Measurements from ENCODE around the gene KIF5A. TPM values are rescaled to one million over a fixed set of nuclear protein-coding genes. Genes with fewer than 3 reads are reported as not detected.
"Not testable (repeated sequence)": the region's sequence is repeated elsewhere in the genome, so short reads cannot be mapped to it uniquely, and the experiment has no call there.

KIF5A gene
- total RNA-seq, 1 donor from 2014 or later = 5.6 TPM

DNA sequence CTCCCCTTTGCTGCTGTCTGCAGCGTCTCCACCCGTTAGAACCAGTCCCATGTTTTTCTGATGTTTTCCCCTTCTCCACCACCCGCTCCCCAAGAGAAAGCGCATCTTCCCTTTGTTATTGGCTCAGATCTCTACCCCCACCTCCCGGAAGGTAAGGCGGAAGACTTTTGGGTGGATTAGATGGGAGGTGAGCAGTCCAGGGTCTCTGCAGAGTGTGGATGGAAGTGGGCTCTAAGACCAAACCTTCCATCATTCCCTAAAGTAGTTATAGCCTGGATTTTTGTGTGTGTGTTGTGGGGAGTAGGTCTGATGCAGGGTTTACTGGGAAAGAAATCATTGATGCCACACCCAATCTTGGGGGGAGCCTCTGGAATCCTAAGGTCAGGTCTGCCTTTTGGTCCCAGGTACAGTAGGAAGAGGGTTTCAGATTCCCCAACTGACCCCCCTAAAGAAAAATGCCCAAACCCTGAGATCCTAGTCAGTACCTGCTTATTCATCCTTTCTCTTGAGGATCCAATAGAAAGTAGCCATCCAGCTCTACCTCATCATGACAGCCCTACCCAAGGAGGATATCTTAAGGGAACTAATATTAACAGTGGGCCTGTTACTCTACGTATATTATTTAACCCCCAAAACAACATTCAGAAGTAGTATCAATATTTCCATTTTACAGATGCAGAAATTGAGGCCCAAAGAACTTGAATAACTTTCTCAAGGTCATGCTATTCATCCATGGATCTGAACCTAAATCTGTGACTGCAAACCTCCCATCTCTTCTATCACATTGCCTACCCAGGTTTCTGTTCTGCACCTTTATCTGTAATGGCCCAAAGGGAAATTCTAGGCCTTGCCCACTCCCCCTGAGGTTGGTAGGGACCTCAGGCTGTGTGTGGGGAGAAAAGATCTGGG is 1.1 kb downstream of the KIF5A start:
- DNase-seq (ENCODE audit: low spot score) (no peak), ATAC-seq (no peak)
- intact Hi-C loops (cut with DNase I) = no loop called here

DNA sequence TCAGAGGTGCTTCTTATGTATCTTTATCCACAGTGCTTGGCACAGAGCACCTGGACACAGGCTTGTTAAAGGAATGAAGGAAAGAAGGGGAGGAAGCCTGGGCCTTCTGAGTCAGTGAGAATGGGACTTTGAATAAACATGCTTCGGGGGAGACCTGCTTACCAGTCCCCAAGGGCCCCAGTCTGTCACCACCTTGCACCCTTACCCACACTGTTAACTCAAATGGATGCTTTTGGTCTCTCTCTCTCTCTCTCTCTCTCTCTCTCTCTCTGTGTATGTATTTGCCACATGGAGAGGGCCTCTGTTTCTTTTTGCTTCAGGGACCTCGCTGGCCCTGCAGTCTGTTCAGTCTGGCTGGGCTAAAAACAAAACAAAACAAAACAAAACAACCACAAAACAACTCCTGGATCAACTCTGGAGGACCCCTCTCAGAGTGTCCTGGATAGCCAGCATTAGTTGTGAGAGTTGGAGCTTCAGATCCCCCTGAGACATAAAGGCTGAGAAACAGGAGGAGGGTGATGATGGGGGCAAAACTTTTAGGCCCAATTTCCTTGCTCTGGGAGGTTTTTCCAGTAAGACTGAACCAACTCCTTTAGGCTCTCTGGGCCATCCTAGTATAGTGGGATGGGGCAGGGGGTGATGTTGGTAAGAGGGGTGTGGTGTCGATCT is 1.9 kb downstream of the KIF5A start:
- DNase-seq (ENCODE audit: low spot score) = no peak
- no peak for ATAC-seq
- intact Hi-C loops (cut with DNase I) = loop anchor here (2.0 kb wide), 1 partner anchor 65 kb away; no protein-coding TSS in a partner anchor

DNA sequence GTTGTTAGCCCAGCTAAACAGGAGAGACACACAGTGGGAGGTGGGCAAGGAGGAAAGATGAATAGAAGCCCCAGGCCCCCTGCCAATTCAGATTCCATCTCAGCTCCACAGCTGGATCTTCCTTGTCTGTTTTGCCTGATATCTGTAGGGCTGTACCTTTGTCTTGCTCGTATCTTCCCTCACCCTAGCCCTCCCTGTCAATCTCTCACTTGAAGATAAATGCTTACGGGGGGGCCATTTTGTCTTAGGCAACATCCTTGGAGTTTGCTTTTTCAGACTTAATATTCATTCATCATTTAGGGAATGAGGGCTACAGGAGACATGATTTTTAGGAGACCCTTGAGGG is 2.4 kb downstream of the KIF5A start:
- intact Hi-C loops (cut with DNase I) = loop anchor here (2.0 kb wide), 1 partner anchor 65 kb away; no protein-coding TSS in a partner anchor
- ATAC-seq (no peak), DNase-seq (ENCODE audit: low spot score) (no peak)

DNA sequence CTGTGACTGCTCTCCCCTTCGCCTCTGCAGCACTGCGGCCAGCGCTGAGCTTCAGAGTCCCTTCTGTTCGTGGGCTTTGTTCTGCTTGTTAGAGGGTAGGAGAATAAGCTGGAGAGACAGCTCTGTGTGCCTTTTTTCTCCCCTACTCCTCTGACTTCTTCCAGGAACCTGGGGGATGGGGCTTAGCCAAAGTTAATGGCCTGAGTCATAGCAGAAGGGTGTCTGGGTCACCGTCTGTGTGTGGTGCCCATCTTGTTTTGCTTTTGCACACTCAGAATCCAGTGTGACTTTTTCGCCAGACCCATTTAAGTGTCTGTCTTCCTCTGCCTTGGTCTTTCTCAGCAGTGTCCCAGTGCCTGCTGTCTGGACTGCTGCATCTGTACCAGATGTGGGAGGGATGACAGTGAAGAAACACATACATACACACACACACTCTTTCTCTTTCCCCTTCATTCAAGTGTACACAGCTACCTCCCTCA is 3.0 kb downstream of the KIF5A start:
- DNase-seq (ENCODE audit: low spot score) = no peak
- no peak for ATAC-seq
- intact Hi-C loops (cut with DNase I) = loop anchor here (2.0 kb wide), 1 partner anchor 66 kb away; no protein-coding TSS in a partner anchor

DNA sequence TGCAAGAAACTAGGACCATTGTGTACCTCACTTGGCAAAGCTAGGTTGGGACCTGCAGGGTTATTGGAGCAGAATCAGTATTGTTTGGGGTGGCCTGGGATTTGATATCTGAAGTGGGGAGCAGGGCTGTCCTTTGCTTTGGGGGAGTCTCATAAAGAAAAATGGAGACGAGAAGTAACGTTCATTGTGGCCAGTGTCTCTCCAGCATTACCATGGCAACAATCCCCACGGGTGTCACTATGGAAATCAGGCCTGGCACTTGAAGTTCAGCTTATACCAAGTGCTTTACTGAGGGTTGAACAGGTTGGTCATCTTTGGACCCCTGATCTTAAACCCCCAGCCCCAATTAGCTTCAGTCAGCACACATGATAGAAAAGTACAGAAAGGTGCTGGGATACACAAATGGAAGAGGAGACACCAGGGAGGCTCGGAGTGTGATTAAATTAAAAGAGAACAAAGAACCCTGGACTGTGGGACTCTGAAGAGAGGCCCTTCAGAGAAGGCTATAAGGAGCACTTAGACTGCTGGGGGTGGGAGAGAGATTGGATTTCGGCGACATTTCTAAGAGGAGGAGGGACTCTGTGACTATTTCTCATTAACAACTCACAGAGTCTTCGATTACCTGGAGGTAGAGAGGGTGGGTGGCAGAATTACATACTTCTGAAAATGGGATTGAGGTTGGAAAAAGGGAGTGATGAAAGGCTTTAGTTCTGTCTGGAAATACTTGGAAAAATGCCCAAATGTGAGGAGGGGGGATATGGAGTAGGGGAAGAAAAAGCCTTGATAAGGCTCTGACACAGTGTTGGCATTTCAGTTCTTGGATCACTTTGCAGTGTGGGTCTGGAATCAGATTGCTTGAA is 3.7 kb downstream of the KIF5A start:
- DNase-seq (ENCODE audit: low spot score) (no peak), ATAC-seq (no peak)
- intact Hi-C loops (cut with DNase I) = loop anchor here (2.0 kb wide), 1 partner anchor 67 kb away; no protein-coding TSS in a partner anchor

DNA sequence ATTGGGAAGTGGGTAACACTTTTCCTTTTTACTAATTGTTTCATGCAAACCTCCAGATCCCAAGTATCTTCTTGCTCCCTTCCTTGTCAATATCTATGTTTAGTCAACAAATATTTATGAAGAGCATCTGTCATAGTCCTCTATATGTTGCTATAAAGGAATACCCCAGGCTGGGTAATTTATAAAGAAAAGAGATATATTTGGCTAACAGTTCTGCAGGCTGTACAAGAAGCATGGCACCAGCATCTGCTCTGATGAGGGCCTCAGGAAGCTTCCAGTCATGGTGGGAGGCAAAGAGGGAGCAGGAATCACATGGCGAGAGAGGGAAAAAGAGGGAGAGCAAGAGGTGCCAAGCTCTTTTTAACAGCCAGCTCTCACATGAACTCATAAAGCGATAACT is 4.6 kb downstream of the KIF5A start:
- intact Hi-C loops (cut with DNase I) = no loop called here
- DNase-seq (ENCODE audit: low spot score) (no peak), ATAC-seq (no peak)

DNA sequence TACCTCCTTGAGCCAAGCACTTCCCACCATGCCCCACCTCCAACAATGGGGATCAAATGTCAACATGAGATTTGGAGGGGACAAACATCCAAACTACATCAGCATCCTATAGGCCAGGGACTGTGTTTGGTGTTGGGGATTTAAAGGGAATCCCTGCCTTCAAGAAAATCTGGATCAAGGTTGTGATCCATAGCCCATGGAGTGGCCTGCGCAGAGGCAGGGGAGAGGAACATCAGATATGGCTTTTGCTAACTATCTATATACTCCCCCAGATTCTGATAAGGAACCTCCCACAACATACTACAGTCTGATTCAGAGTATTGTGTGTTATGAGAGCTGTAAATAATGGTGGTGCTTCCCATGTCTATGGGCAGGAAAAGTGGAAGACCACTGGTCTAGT is 5.1 kb downstream of the KIF5A start:
- DNase-seq (ENCODE audit: low spot score) (no peak), ATAC-seq (no peak)
- intact Hi-C loops (cut with DNase I) = no loop called here

DNA sequence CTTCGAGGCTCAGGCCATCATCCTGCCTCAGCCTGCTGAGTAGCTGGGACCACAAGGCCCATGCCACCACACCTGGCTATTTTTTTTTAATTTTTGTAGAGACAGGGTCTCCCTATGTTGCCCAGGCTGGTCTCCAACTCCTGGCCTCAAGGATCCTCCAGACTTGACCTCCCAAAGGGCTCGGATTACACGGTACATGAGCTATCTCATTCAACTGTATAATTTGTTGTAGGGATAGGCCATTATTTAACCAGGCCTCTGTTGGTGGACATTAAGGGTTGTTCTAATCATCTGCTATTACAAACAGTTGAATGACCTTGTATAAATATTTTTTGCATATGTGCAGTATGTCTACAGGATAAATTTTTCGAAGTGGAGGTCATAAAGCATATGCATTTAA is 9.0 kb downstream of the KIF5A start:
- no peak for DNase-seq (ENCODE audit: low spot score)
- intact Hi-C loops (cut with DNase I) = no loop called here
- ATAC-seq = no peak

DNA sequence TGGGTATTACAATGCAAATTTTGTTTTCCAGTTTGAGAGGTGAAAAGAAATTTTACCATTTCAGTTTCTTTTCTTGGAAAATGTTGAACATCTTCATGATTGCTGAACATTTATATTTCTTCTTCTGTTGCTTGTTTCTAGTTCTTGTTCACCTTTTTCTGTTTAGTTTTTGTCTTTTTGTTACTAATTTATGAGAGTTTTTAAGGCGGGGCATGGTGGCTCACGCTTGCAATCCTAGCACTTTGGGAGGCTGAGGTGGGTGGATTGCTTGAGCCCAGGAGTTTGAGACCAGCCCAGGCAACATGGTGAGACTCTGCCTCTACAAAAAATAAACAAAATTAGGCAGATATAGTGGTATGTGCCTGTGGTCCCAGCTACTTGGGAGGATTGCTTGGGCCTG is 10.7 kb downstream of the KIF5A start:
- ATAC-seq = no peak
- no peak for DNase-seq (ENCODE audit: low spot score)
- intact Hi-C loops (cut with DNase I) = no loop called here

DNA sequence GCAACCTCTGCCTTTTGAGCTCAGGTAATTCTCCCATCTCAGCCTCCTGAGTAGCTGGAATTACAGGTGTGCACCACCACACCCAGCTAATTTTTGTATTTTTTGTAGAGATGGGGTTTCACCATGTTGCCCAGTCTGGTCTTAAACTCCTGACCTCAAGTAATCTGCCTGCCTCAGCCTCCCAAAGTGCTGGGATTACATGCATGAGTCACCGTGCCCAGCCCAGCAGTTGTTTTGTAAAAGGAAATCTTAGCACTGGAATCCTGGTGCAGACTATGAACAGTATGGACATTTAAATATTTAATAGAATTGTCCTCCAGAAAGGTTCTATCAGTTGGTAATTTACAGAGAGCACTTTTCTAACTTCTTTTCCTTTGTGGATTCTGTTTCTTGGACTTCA is 11.3 kb downstream of the KIF5A start:
- ATAC-seq; intact Hi-C loops (cut with DNase I); DNase-seq (ENCODE audit: low spot score): not testable (repeated sequence)

DNA sequence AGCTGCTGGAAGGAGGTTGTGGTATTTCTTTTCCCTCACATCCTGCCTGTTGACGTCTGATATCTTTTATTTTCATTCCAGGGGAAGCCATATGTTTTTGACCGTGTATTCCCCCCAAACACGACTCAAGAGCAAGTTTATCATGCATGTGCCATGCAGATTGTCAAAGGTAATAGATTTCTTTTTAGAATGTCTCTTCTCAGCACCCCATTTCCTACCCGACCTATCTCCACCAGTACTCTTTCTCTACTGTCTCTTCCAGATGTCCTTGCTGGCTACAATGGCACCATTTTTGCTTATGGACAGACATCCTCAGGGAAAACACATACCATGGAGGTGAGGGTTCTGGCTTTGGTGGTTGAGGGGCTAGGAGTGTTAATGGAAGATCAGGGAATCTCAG is 13.5 kb downstream of the KIF5A start:
- ATAC-seq (no peak), DNase-seq (ENCODE audit: low spot score) (no peak)
- intact Hi-C loops (cut with DNase I) = no loop called here

DNA sequence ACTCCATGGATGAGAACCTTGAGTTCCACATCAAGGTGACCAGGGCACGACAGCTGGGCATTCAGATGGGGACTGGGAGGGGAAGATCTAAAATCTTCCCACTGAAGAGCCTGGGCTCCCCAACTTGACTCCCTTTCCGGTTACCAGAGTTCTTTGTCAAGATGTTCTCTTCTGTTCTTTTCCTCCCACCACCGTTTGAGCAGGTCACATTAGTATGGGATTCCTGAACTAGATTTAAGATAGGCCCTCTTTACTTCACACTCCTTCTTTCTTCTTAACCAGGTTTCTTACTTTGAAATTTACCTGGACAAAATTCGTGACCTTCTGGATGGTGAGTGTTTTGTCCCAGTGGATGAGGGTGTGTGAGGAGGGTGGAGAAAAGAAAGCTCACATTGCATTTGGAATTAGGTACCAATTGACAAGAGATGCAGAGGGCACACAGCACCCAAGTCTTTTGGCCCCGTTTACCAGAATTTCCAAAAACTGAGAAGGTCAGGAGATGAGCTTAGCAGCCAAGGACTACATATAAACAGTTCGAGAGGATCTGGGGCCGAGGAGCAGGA is 14.4 kb downstream of the KIF5A start:
- DNase-seq (ENCODE audit: low spot score) = no peak
- intact Hi-C loops (cut with DNase I) = no loop called here
- no peak for ATAC-seq

DNA sequence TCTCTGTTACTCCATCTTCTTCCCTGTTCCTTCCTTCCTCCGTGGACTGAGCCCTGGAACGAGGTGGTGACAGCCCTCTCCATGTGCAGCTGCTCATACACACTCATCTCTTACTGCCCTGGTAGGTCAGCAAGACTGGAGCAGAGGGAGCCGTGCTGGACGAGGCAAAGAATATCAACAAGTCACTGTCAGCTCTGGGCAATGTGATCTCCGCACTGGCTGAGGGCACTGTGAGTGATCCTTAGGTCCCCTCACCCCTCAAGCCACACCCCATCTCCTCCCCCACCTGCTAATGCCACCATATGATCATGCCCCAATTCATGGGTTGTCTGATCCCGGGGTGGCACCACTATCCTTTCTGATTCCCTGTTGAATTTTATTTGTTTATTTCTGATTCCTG is 19.0 kb downstream of the KIF5A start:
- ATAC-seq (no peak), DNase-seq (ENCODE audit: low spot score) (no peak)
- intact Hi-C loops (cut with DNase I) = no loop called here

DNA sequence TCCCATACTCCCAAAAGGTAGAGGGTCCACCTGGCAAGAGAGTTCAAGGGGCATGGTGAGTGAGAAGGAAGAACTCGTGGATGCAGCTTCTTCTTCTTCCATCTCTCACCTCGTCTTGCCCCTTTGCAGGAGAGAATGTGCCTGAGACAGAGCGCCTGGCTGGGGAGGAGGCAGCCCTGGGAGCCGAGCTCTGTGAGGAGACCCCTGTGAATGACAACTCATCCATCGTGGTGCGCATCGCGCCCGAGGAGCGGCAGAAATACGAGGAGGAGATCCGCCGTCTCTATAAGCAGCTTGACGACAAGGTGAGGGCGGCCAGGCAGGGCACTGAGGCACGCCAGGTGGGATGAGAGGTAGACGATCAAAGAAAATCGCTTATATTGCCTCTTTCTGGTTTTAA is 20.0 kb downstream of the KIF5A start:
- ATAC-seq = no peak
- intact Hi-C loops (cut with DNase I) = no loop called here

DNA sequence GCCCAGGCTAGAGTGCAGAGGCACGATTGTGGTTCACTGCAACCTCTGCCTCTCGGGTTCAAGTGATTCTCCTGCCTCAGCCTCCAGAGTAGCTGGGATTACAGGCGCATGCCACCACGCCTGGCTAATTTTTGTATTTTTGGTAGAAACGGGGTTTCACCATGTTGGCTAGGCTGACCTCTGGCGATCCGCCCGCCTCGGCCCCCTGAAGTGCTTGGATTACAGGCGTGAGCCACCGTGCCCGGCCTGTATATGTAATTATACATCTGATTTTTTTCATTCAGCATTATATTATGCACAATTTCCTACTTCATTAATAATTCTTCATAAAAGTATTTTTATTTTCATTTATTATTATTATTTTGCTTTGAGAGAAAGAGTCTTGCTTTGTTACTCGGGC is 20.6 kb downstream of the KIF5A start:
- ATAC-seq; intact Hi-C loops (cut with DNase I); DNase-seq (ENCODE audit: low spot score): not testable (repeated sequence)

More for the DNA sequence above, 20.0 kb downstream of the KIF5A start:
- no peak for DNase-seq (ENCODE audit: low spot score)

DNA sequence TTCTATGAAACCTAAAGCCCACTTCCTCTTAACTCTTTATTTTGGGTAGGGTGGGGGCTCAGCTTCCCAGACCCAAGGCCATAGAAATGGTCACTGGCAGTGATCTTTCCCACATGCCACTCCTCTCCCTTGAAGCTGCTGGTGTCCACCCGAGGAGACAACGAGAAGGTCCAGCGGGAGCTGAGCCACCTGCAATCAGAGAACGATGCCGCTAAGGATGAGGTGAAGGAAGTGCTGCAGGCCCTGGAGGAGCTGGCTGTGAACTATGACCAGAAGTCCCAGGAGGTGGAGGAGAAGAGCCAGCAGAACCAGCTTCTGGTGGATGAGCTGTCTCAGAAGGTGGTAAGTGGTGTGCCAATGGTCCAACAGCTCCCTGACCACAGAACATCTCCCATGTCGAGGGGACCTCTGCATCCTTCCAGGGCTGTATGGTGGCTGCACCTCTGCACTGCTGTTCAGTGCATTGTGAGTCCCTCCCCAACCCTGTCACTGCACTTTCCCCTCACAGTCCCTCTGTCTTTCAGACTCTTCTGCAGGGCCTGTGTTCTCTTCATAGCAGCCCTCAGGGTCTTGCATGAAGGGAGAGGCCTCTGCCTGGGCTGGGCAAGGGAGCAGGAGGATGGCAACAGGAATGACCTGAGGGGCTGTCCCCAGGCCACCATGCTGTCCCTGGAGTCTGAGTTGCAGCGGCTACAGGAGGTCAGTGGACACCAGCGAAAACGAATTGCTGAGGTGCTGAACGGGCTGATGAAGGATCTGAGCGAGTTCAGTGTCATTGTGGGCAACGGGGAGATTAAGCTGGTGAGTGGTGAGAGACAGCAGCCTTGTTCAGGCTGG is 22.3 kb downstream of the KIF5A start:
- DNase-seq (ENCODE audit: low spot score) (no peak), ATAC-seq (no peak)
- intact Hi-C loops (cut with DNase I) = no loop called here

DNA sequence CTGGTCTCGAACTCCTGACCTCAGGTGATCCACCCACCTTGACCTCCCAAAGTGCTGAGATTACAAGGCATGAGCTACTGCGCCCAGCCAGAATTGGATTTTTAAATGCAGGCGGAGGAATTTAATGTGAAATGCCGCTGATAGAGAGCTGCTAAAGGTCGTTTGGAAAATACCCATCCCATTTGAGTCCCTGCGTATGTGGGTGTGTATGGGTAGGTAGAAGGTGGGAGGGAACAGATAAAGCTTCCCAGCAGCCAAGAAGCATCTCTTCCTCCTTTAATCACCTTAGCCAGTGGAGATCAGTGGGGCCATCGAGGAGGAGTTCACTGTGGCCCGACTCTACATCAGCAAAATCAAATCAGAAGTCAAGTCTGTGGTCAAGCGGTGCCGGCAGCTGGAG is 25.0 kb downstream of the KIF5A start:
- ATAC-seq = no peak
- intact Hi-C loops (cut with DNase I) = no loop called here
- no peak for DNase-seq (ENCODE audit: low spot score)

Measured in sciatic nerve (tissue), 2 donors.